GM12874 (cell line): Measurements from ENCODE around the gene BPIFA3.

Source experiments
- CTCF ChIP-seq: IDR thresholded peaks from 2 replicates; pipeline ENCODE4 v1.5.1; 2011; ENCODE audit warnings: low read depth, mild to moderate bottlenecking, control low read depth, low read length, moderate library complexity; ENCODE audit not compliant: insufficient read depth

The BPIFA3 gene

GRCh38 chr20:33217052-33217451 is at the start of gene BPIFA3:
Gene BPIFA3, plus strand, starts transcription at chr20:33217352. Its CDS starts 185 bp downstream, at chr20:33217537.
- TF ChIP-seq CTCF, result no peak

- TF ChIP-seq CTCF, result no peak
Observed at GRCh38 chr20:33167859-33168258, 49.3 kb upstream of the BPIFA3 start, which contains the start of gene BPIFA2. Gene BPIFA2, plus strand, starts transcription at chr20:33168159. Its CDS starts 987 bp downstream, at chr20:33169146.

GRCh38 chr20:33169176-33169794 is 47.9 kb upstream of the BPIFA3 start:
- peak; percentile 44; the same call in 1 of the 2 replicates for TF ChIP-seq CTCF

- no peak for TF ChIP-seq CTCF
Observed at GRCh38 chr20:33172781-33173180, 44.4 kb upstream of the BPIFA3 start.

GRCh38 chr20:33175123-33175522 is 42.0 kb upstream of the BPIFA3 start:
- TF ChIP-seq CTCF, result no peak

GRCh38 chr20:33176101-33176500 is 41.1 kb upstream of the BPIFA3 start:
- TF ChIP-seq CTCF, result no peak

- TF ChIP-seq CTCF, result no peak
Observed at GRCh38 chr20:33177866-33178265, 39.3 kb upstream of the BPIFA3 start.
